WTC11 (cell line): ENCODE results near the gene GAB1.

Source experiments
- ESRRA ChIP-seq: sonication (generic); formaldehyde crosslinking; IDR thresholded peaks from 2 replicates; pipeline ENCODE4 v1.8.1; 2022; ENCODE audit warnings: mild to moderate bottlenecking, missing genetic modification reagents, borderline replicate concordance
- ETV6 ChIP-seq: sonication (generic); formaldehyde crosslinking; IDR thresholded peaks from 2 replicates; pipeline ENCODE4 v1.8.1; 2022; ENCODE audit warnings: mild to moderate bottlenecking, missing genetic modification reagents
- NFE2L1 ChIP-seq: sonication (generic); formaldehyde crosslinking; IDR thresholded peaks from 2 replicates; pipeline ENCODE4 v1.8.1; 2023; ENCODE audit warnings: missing genetic modification reagents
- NR2C2 ChIP-seq: sonication (generic); formaldehyde crosslinking; IDR thresholded peaks from 2 replicates; pipeline ENCODE4 v1.8.0; 2022; ENCODE audit warnings: mild to moderate bottlenecking, missing genetic modification reagents
- SMAD3 ChIP-seq: sonication (generic); formaldehyde crosslinking; IDR thresholded peaks from 2 replicates; pipeline ENCODE4 v1.8.0; 2022; ENCODE audit warnings: missing genetic modification reagents, mild to moderate bottlenecking, borderline replicate concordance
- TEAD4 ChIP-seq: sonication (generic); formaldehyde crosslinking; IDR thresholded peaks from 2 replicates; pipeline ENCODE4 v1.8.0; 2022; ENCODE audit warnings: mild to moderate bottlenecking, missing genetic modification reagents
- TF ChIP-seq, protein P1 (sequence below): fragments of 200-600 bp; IDR thresholded peaks from 2 replicates; pipeline ENCODE4 v1.8.0; 2022; ENCODE audit warnings: antibody characterized with exemption
- TF ChIP-seq, protein P2 (sequence below): sonication (generic); formaldehyde crosslinking; IDR thresholded peaks from 2 replicates; pipeline ENCODE4 v1.8.0; 2023; ENCODE audit warnings: missing genetic modification reagents
- TF ChIP-seq, protein P3 (sequence below): sonication (generic); formaldehyde crosslinking; IDR thresholded peaks from 2 replicates; pipeline ENCODE4 v1.8.0; 2023; ENCODE audit warnings: mild to moderate bottlenecking, missing genetic modification reagents

DNA sequence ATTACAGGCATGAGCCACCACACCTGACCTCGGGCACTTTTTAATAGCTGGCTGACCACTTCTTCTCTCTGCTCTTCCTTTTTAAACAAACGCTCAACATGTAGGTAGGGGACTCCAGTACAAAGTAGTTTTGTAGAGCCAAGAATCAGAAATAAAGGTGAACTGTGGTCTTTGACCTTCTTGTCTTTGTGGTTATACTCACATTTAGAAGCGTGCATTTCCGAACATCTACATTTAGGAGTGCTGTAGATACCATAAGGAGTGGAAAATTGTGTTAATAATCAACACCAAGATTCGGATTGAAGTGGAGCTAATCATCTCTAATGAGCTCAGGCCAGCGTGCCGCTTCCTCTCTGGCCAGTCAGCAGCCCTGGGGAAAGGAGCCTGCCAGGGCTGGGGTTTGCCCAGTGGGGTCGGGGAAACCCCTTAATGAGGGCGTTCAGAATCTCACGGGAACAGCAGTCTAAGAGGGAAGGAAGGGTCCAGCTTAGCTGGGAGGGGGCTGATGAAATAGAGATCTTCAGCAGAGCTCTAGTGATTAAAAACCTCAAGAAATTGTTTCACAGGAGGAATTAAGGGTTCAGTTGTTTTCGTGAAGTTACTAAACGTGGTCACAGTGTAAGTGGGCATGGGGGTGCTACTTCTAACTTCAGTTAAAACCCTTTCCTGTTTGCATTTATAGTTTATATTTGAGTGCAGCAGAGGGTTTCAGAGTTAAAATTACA is 81.2 kb downstream of the GAB1 start:
- TF ChIP-seq, protein P1, sequence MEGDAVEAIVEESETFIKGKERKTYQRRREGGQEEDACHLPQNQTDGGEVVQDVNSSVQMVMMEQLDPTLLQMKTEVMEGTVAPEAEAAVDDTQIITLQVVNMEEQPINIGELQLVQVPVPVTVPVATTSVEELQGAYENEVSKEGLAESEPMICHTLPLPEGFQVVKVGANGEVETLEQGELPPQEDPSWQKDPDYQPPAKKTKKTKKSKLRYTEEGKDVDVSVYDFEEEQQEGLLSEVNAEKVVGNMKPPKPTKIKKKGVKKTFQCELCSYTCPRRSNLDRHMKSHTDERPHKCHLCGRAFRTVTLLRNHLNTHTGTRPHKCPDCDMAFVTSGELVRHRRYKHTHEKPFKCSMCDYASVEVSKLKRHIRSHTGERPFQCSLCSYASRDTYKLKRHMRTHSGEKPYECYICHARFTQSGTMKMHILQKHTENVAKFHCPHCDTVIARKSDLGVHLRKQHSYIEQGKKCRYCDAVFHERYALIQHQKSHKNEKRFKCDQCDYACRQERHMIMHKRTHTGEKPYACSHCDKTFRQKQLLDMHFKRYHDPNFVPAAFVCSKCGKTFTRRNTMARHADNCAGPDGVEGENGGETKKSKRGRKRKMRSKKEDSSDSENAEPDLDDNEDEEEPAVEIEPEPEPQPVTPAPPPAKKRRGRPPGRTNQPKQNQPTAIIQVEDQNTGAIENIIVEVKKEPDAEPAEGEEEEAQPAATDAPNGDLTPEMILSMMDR: no peak
- TF ChIP-seq NR2C2 (CRISPR knock-in tag): no peak
- TF ChIP-seq ESRRA: no peak
- TF ChIP-seq SMAD3 (CRISPR knock-in tag): no peak
- no peak for TF ChIP-seq ETV6 (CRISPR knock-in tag)
- TF ChIP-seq, protein P2, sequence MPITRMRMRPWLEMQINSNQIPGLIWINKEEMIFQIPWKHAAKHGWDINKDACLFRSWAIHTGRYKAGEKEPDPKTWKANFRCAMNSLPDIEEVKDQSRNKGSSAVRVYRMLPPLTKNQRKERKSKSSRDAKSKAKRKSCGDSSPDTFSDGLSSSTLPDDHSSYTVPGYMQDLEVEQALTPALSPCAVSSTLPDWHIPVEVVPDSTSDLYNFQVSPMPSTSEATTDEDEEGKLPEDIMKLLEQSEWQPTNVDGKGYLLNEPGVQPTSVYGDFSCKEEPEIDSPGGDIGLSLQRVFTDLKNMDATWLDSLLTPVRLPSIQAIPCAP (CRISPR knock-in tag): no peak
- TF ChIP-seq NFE2L1 (CRISPR knock-in tag): no peak
- TF ChIP-seq TEAD4 (CRISPR knock-in tag): no peak
- TF ChIP-seq, protein P3, sequence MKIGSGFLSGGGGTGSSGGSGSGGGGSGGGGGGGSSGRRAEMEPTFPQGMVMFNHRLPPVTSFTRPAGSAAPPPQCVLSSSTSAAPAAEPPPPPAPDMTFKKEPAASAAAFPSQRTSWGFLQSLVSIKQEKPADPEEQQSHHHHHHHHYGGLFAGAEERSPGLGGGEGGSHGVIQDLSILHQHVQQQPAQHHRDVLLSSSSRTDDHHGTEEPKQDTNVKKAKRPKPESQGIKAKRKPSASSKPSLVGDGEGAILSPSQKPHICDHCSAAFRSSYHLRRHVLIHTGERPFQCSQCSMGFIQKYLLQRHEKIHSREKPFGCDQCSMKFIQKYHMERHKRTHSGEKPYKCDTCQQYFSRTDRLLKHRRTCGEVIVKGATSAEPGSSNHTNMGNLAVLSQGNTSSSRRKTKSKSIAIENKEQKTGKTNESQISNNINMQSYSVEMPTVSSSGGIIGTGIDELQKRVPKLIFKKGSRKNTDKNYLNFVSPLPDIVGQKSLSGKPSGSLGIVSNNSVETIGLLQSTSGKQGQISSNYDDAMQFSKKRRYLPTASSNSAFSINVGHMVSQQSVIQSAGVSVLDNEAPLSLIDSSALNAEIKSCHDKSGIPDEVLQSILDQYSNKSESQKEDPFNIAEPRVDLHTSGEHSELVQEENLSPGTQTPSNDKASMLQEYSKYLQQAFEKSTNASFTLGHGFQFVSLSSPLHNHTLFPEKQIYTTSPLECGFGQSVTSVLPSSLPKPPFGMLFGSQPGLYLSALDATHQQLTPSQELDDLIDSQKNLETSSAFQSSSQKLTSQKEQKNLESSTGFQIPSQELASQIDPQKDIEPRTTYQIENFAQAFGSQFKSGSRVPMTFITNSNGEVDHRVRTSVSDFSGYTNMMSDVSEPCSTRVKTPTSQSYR (CRISPR knock-in tag): no peak
